ENCODE measurements around the gene RASSF1.

DNA sequence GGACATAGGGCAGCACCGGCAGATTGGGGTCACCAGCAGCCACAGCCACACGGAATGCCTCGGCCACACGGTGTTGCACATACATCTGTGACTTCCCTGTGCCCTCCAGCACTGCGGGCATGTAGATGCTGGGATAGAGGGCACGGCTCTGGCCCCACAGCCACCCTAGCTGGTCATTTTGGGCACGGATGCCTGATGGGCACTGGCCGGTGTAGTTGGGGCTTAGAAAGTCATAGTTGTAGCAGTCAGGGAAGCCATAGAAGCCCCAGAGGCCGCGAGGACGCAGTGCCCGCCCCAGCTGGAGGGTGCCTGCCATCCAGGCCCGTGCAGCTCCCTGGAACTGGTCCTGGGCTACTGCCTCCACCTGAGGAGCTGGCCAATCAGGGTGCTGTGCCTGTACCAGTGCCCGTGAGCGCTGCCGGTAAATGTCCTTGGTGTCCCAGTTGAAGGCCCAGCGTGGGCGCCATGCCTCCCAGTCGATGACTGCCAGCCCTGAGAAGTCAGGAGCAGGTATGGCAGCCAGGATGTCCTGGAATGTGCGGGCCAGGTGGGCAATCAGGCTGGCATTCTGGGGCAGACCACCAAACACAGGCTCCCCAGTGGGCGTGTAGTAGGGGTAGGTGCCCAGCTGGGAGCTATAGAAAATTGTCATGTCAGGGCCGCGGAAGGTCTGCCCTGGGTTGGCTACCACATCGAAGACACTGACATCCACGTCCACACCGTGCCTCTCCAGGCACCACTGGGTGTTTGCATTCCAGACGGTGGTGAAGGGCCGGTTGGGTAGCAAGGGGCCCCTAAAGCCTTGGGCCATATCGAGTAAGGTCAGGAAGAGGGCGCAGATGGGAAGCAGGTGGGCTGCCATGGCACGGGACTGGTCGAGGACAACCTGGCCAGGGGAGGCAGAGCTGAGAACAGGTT is 38.3 kb downstream of the RASSF1 start:
- TF ChIP-seq, protein P1, sequence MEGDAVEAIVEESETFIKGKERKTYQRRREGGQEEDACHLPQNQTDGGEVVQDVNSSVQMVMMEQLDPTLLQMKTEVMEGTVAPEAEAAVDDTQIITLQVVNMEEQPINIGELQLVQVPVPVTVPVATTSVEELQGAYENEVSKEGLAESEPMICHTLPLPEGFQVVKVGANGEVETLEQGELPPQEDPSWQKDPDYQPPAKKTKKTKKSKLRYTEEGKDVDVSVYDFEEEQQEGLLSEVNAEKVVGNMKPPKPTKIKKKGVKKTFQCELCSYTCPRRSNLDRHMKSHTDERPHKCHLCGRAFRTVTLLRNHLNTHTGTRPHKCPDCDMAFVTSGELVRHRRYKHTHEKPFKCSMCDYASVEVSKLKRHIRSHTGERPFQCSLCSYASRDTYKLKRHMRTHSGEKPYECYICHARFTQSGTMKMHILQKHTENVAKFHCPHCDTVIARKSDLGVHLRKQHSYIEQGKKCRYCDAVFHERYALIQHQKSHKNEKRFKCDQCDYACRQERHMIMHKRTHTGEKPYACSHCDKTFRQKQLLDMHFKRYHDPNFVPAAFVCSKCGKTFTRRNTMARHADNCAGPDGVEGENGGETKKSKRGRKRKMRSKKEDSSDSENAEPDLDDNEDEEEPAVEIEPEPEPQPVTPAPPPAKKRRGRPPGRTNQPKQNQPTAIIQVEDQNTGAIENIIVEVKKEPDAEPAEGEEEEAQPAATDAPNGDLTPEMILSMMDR (conservative IDR thresholded peaks at IDR 0.05; ENCODE audit: low read depth, low read length) = no peak
- no peak for TF ChIP-seq EZH2phosphoT487 (IDR thresholded peaks at IDR 0.05; ENCODE audit: borderline replicate concordance, low read length)

All from PC-3 (cell line).